GM10266 (cell line): ENCODE results near the gene RBM20.

Experiments used
- DNase-seq: peaks from one replicate; pipeline ENCODE4 v3.0.0; 2012; ENCODE audit errors: extremely low spot score
- TF ChIP-seq, protein P1 (sequence below): IDR thresholded peaks from 2 replicates; pipeline ENCODE4 v1.5.1; 2012; ENCODE audit warnings: mild to moderate bottlenecking, low read depth; ENCODE audit not compliant: control insufficient read depth, insufficient read depth; ENCODE audit errors: missing control alignments

The RBM20 gene

DNA sequence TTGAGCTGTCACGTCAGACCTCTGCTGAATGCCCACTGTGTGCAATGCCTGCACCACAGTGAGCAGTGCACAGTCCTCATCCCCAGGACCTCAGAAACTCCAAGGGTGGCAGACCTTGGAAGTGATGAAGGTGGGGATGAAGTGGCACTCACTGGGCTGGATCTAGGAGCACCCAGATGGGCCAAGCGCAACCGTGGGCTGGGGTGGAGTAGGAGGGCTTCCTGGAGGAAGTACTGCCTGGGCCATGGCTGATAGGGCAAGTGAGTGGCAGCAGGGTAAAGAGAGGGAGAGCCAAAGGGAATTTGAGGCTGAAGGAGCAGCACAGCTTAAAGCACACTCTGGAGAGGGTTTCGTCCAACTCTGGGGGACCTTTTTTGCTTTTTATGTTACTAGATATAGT, 52.3 kb downstream of the RBM20 start:
- no peak for DNase-seq
- TF ChIP-seq, protein P1, sequence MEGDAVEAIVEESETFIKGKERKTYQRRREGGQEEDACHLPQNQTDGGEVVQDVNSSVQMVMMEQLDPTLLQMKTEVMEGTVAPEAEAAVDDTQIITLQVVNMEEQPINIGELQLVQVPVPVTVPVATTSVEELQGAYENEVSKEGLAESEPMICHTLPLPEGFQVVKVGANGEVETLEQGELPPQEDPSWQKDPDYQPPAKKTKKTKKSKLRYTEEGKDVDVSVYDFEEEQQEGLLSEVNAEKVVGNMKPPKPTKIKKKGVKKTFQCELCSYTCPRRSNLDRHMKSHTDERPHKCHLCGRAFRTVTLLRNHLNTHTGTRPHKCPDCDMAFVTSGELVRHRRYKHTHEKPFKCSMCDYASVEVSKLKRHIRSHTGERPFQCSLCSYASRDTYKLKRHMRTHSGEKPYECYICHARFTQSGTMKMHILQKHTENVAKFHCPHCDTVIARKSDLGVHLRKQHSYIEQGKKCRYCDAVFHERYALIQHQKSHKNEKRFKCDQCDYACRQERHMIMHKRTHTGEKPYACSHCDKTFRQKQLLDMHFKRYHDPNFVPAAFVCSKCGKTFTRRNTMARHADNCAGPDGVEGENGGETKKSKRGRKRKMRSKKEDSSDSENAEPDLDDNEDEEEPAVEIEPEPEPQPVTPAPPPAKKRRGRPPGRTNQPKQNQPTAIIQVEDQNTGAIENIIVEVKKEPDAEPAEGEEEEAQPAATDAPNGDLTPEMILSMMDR: no peak

DNA sequence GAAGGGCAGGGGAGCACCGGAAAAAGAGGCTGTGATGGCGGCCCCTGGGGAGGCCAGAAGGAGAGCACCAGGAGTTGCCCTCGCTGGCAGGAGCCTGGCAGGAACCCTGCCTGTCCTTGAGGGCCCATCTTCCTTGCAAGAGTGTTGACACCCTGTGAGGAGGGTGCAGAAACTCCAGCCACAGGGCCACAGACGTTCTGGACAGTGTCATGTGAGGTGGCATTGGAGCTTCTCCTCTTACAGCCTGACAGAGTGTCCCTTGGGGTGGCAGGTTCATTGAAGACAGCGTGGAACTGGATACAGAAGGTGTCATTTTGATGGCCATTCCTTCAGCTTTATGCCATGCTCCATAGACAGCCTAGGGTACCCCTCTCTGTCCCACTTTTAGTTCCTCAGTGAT, 54.2 kb downstream of the RBM20 start:
- TF ChIP-seq, protein P1: no peak
- no peak for DNase-seq

DNA sequence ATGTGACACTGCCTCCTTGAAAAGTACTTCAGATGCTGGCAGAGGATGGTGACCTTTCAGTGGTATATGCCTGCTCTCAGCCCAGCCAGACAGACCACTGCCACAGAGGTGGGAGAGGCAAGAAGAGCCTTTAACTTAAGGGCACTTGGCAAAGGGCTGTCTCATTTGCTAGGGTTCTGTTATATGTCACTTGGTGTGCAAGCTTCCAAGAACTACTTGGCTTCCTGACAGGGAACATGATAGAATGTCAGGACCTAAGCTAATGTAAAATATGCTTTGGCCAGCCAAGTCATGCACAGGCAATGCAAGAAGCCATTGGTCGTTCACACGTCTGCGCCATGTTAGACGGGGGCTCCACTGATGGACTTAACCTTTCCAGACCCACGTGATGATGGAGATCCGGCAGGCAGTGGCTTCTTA, 54.7 kb downstream of the RBM20 start:
- no peak for DNase-seq
- TF ChIP-seq, protein P1: no peak

DNA sequence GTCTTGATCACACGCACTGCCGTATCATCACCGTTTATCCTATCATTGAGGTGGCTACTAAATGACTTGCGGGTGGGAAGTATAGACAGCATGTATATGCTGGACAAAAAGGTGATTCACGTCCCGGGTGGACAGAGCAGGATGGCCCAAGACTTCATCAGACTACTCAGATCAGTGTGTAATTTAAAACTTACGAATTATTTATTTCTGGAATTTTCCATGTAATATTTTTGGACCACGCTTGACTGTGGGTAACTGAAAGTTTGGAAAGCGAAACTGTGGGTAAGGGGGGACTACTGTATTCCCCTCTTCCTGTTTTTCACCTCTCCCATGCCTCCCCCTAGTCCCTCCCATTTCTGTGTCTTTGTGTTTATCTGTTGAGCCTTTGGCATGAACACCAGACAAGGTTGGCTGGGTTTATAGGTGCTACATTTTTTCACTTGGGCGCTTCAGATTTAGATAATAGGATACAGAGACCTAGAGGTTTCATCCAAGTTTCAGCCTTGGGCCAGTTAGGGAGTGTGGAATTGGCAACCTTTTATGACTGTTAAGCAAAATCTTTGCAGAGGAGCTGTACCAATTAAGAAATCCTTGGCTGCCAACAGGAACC, 55.8 kb downstream of the RBM20 start:
- no peak for DNase-seq
- TF ChIP-seq, protein P1: no peak

DNA sequence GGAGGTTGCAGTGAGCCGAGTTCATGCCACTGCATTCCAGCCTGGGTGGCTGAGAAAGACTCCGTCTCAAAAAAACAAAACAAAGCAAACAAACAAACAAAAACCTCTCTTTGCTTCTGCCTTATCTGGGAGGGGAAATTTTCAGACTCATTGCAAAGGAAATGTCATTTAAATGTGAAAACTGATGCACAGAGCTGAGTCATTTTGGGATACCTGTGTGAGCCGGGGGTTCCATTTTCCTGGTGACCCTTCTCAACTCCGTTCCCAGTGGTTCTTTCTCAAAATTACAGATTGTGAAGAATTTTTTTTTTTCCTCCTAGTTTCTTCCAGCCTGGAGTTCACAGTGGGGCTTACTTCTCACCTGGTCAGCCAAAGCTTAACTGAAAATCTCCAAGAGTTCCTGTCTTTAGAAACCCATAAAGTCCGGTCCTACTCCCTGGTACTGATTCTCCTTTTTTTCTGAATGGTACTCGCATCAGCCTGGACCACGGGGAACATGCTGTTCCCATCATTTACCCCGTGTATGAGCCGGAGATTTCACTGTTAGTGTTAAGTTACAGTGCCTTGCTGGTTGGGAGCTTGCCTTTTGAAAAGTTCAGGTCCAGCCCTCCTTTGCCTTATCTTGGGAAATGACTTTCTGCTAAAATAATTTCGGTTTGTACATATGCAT, 56.9 kb downstream of the RBM20 start:
- TF ChIP-seq, protein P1: no peak
- no peak for DNase-seq

DNA sequence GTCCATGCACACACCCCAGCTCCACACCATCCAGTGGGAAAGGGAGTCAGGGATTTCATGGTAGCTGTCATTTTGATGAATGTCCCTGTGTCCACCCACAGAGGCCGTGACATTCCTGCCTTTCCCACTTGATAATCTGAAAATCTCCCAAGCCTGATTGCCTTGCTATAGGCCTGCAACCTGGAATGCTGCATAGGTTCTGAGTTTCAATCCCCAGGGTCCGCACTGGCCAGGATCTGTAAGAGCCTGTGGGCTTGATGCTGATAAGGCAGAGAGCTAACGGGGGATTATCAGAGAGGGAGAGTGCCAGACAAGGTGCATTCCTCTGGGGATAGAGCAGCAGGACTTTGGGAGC, 57.5 kb downstream of the RBM20 start:
- TF ChIP-seq, protein P1: no peak
- no peak for DNase-seq

DNA sequence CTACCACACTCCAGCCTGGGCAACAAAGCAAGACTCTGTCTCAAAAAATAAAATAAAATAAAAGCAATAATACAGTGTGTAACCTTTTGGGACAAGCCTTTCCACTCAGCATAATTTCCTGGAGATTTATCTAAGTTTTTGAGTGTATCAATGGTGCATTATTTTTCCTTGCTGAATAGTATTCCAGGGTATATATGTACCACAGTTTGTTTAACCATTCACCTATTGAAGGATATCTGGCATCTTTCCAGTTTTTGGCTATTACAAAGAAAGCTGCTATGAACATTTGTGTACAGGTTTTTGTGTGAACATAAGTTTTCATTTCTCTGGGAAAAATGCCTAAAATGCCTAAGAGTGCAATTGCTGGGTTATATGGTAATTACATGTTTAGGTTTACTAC, 59.9 kb downstream of the RBM20 start:
- no peak for DNase-seq
- TF ChIP-seq, protein P1: no peak
